CD4-positive, alpha-beta T cell treated with Interleukin-21 for 1 hour (primary cell): Measurements from ENCODE around the gene CCDC187.
A peak's percentile ranks its signal among the peaks of the same experiment; 100 is the strongest.

ENCODE experiments used
- DNase-seq: peaks from one replicate; pipeline ENCODE4 v3.0.0-alpha.2; 2020

CCDC187 gene

GRCh38 chr9:136251264-136252115 is 52.4 kb downstream of the CCDC187 start:
- no peak for DNase-seq

- no peak for DNase-seq
These were observed 53.2 kb downstream of the CCDC187 start for GRCh38 chr9:136250676-136251075.

- no peak for DNase-seq
These were observed 53.9 kb downstream of the CCDC187 start for GRCh38 chr9:136249877-136250559.

GRCh38 chr9:136248951-136249876 is 54.7 kb downstream of the CCDC187 start:
- DNase-seq, result no peak

- no peak for DNase-seq
These were observed 55.8 kb downstream of the CCDC187 start for GRCh38 chr9:136247947-136248637.

- no peak for DNase-seq
These were observed 56.4 kb downstream of the CCDC187 start for GRCh38 chr9:136247551-136247916.

GRCh38 chr9:136246849-136247550 is 56.9 kb downstream of the CCDC187 start:
- DNase-seq, result no peak

- peak; percentile 85 for DNase-seq
These were observed 58.4 kb downstream of the CCDC187 start, which contains the start of gene QSOX2 for GRCh38 chr9:136245219-136246150. QSOX2 (minus strand) TSS chr9:136245812; CDS start chr9:136245803, 9 bp downstream.

- DNase-seq, result no peak
These were observed 59.0 kb downstream of the CCDC187 start for GRCh38 chr9:136244969-136245218.

- peak; percentile 41 for DNase-seq
These were observed 59.5 kb downstream of the CCDC187 start for GRCh38 chr9:136244122-136244968.

- DNase-seq, result no peak
These were observed 60.3 kb downstream of the CCDC187 start for GRCh38 chr9:136243631-136244030.

GRCh38 chr9:136242918-136243525 is 60.9 kb downstream of the CCDC187 start:
- DNase-seq, result no peak

- DNase-seq, result no peak
These were observed 61.6 kb downstream of the CCDC187 start for GRCh38 chr9:136242248-136242647.

GRCh38 chr9:136241542-136241941 is 62.4 kb downstream of the CCDC187 start:
- DNase-seq, result no peak

- no peak for DNase-seq
These were observed 63.0 kb downstream of the CCDC187 start for GRCh38 chr9:136240941-136241340.

GRCh38 chr9:136239983-136240330 is 63.9 kb downstream of the CCDC187 start:
- DNase-seq, result no peak

- no peak for DNase-seq
These were observed 64.5 kb downstream of the CCDC187 start for GRCh38 chr9:136239135-136239982.

- DNase-seq, result no peak
These were observed 65.6 kb downstream of the CCDC187 start for GRCh38 chr9:136238342-136238732.
